Kidney epithelial cell (primary cell): ENCODE results near the gene GPR156. TPM values are rescaled to one million over a fixed set of nuclear protein-coding genes. Genes with fewer than 3 reads are reported as not detected.

Experiments
- DNase-seq: peaks from one replicate; pipeline ENCODE4 v3.0.0-alpha.2; 2010; ENCODE audit warnings: low read depth
- H3K27me3 ChIP-seq: 2 replicates; pipeline ENCODE4 v1.6.0; 2011; ENCODE audit warnings: low read length; ENCODE audit not compliant: control insufficient read depth, insufficient read depth
- H3K36me3 ChIP-seq: 2 replicates; pipeline ENCODE4 v1.5.1; 2011; ENCODE audit warnings: low read length; ENCODE audit not compliant: control insufficient read depth, insufficient read depth
- H3K4me3 ChIP-seq: 2 replicates; pipeline ENCODE4 v1.5.1; 2011; ENCODE audit warnings: low read depth, mild to moderate bottlenecking, control low read depth, low read length
- CTCF ChIP-seq: IDR thresholded peaks from 2 replicates; pipeline ENCODE4 v1.5.1; 2011; ENCODE audit warnings: mild to moderate bottlenecking, moderate library complexity, low read length, control low read depth, inconsistent platforms; ENCODE audit not compliant: insufficient read depth, poor library complexity, severe bottlenecking
- total RNA-seq: library from RNA; depleted of rRNA; stranded (reverse); fragments of >200 nt; gene quantifications from 2 replicates; pipeline ENCODE4 v1.2.3, GENCODE V29; 2015

GPR156 gene
- total RNA-seq, 1 donor from 2014 or later: 0.63 TPM

GRCh38 chr3:120214176-120214575 is 70.8 kb downstream of the GPR156 start:
- H3K4me3 ChIP-seq: no peak overlapping the region
- no peak for DNase-seq
- TF ChIP-seq CTCF: no peak
- no peaks in the 10 kb centered on the region for H3K27me3 ChIP-seq
- no peaks in the 10 kb centered on the region for H3K36me3 ChIP-seq

DNA sequence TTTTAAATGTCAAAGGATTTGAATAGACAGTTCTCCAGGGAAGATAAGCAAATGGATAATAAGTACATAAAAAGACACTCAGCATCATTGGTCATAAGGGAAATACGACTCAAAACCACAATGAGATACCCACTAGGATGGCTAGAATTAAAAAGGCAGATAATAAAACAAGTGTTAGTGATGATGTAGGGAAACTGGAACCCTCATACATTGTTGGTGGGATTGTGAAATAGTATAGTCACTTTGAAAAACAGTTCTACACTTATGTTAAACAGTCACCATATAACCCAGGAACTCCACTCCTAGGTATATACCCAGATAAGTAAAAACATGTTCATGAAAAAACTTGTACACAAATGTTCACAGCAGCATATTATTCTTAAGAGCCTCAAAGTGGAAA is 72.5 kb downstream of the GPR156 start:
- no peak for TF ChIP-seq CTCF
- Histone ChIP-seq H3K36me3 (no peaks in the 10 kb centered on the region), H3K27me3 (no peaks in the 10 kb centered on the region), H3K4me3 (no peak overlapping the region)
- no peak for DNase-seq

DNA sequence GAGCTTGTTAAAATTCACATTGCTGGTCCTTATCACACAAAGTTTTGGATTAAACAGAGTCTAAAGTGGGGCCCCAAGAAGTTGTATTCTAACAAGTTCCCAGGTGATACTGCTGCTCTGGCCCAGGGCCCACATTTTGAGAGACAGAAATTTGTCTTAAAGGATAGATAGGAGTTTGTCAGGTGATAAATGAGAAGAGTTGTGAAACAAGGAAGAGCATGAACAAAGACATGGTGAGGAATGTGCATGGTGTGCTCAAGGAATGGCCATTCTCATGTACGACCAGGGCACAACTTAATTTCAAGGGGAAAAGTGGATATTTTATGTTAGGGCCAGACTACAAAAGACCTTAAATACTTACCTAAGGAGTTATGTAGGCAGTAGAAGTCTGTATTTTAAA is 75.6 kb downstream of the GPR156 start:
- Histone ChIP-seq H3K4me3 (no peak overlapping the region), H3K27me3 (no peaks in the 10 kb centered on the region), H3K36me3 (no peaks in the 10 kb centered on the region)
- DNase-seq: no peak
- no peak for TF ChIP-seq CTCF

DNA sequence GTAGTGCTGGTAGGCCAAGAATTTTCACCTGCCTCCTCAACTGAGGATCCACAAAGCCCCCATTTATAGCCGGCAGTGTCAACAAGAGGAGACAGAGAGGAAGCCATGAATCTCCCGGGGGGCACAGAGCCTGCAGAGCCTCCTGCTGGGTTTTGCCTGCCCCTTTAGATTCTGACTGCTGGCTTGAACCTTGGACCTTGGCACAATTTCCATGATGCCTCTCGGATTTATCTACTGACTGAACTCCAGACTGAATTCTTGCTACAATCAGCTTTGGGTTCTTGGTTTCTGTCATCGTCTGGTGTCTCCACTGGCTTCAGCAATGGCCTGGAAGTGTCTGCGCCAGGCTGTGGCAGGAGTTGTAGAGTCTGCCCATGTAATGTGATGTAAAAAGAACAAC is 80.7 kb downstream of the GPR156 start:
- no peak overlapping the region for H3K4me3 ChIP-seq
- H3K36me3 ChIP-seq: no peaks in the 10 kb centered on the region
- H3K27me3 ChIP-seq: no peaks in the 10 kb centered on the region
- no peak for TF ChIP-seq CTCF
- no peak for DNase-seq

DNA sequence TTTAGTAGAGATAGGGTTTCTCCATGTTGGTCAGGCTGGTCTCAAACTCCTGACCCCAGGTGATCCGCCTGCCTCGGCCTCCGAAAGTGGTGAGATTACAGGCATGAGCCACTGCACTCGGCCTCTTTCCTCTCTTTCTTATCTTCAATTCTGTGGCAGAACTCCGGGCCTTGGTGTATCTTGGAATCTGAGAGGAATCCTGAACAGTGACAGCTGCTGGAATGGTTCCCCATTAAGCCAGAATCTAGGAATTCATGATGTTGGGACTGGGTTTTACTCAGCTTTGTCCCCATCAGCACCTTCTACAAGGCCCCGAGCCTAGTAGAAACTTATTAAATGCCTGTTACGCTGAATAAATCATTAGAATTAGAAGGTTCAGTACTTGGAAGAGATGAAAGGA is 81.4 kb downstream of the GPR156 start:
- H3K27me3 ChIP-seq: no peaks in the 10 kb centered on the region
- H3K36me3 ChIP-seq: no peaks in the 10 kb centered on the region
- no peak for DNase-seq
- no peak for TF ChIP-seq CTCF
- no peak overlapping the region for H3K4me3 ChIP-seq

DNA sequence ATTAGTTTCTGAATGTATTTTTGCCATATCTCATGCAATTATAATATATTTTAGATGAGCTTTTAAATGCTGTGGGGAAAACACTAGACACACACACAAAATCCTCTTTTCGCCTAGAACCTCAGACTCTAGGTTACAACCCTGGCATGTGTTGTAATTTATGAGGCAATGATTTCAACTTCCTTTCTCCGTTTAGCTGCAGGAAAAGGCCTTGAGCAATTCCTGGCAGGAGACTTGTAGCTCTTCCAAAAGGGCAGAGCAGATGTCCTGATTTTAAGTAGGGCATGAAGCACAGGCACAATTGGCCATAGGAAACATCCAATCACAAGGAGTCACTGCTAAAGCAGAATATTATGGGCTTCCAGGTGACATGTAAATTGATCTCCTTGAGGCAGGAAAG is 82.0 kb downstream of the GPR156 start:
- peak; percentile 25 for DNase-seq
- Histone ChIP-seq H3K36me3 (no peaks in the 10 kb centered on the region), H3K4me3 (no peak overlapping the region), H3K27me3 (no peaks in the 10 kb centered on the region)
- TF ChIP-seq CTCF: no peak
